ENCODE results near the gene CCBE1.

DNA sequence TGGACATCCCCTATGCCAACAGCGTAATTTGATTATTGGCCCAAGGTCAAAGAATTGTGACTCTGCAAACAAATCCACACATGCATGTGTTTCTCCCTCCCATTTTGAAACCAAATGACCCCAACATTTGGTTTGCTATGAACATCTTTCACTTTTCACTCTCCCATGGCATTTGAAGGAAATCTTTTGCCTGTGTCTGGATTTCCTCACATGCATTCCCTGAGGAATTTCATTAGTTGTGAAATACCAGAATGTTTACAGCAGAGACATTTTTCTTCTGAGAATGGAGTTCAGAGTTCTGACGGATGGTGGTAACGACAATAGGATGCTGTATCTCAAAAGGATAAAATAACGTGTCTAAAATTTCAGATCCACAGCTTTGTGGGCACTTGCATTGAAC lies 277.8 kb downstream of the CCBE1 start:
- TF ChIP-seq, protein P1, sequence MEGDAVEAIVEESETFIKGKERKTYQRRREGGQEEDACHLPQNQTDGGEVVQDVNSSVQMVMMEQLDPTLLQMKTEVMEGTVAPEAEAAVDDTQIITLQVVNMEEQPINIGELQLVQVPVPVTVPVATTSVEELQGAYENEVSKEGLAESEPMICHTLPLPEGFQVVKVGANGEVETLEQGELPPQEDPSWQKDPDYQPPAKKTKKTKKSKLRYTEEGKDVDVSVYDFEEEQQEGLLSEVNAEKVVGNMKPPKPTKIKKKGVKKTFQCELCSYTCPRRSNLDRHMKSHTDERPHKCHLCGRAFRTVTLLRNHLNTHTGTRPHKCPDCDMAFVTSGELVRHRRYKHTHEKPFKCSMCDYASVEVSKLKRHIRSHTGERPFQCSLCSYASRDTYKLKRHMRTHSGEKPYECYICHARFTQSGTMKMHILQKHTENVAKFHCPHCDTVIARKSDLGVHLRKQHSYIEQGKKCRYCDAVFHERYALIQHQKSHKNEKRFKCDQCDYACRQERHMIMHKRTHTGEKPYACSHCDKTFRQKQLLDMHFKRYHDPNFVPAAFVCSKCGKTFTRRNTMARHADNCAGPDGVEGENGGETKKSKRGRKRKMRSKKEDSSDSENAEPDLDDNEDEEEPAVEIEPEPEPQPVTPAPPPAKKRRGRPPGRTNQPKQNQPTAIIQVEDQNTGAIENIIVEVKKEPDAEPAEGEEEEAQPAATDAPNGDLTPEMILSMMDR (IDR thresholded peaks at IDR 0.05): no peak
- TF ChIP-seq EP300 (IDR thresholded peaks at IDR 0.05): no peak
- no peak for TF ChIP-seq POLR2AphosphoS5 (IDR thresholded peaks at IDR 0.05)
- TF ChIP-seq POLR2A (IDR thresholded peaks at IDR 0.05): no peak
